ENCODE results near the gene SESTD1.

The SESTD1 gene

GRCh38 chr2:179265082-179265510 is 464 bp upstream of the SESTD1 start:
- H3K9ac ChIP-seq (ENCODE audit: low read length): peak overlapping the region; percentile 94
- no peak overlapping the region for H4K8ac ChIP-seq (ENCODE audit: low read length)

GRCh38 chr2:179263446-179264367 is 925 bp downstream of the SESTD1 start:
- Histone ChIP-seq H3K27me3 (ENCODE audit: control insufficient read depth in 1 of 2, insufficient read depth in 1 of 2, low read length in 2 of 2) (no peaks in the 10 kb centered on the region), H3K27ac (ENCODE audit: low read length, poor library complexity, severe bottlenecking) (no peak overlapping the region), H2AFZ (ENCODE audit: low read depth, low read length) (peak overlapping the region; percentile 88), H4K91ac (ENCODE audit: low read length) (peak overlapping the region; percentile 57), H2BK12ac (ENCODE audit: low read length in 2 of 2) (peak overlapping the region in 1 of 2 experiments; percentile 70), H2BK15ac (ENCODE audit: low read depth, poor library complexity, severe bottlenecking) (no peak overlapping the region), H2AK5ac (ENCODE audit: low read length, severe bottlenecking) (no peak overlapping the region), H3K9ac (ENCODE audit: low read length) (peak overlapping the region; percentile 94), H3K23ac (ENCODE audit: low read length in 2 of 2) (peak overlapping the region; percentile 24 to 67), H3K4ac (ENCODE audit: low read depth in 1 of 2, low read length in 2 of 2) (peak overlapping the region; percentile 57 to 79), H4K8ac (ENCODE audit: low read length) (peak overlapping the region; percentile 76), H3K4me3 (ENCODE audit: insufficient read depth in 1 of 2, low read depth in 1 of 2, low read length in 2 of 2) (peak overlapping the region; percentile 90 to 93), H3K36me3 (ENCODE audit: control insufficient read depth in 1 of 2, insufficient read depth in 2 of 2, low read depth in 1 of 2, low read length in 2 of 2) (no peaks in the 10 kb centered on the region), H3K14ac (ENCODE audit: low read length in 2 of 2) (peak overlapping the region; percentile 68 to 93), H3K9me3 (ENCODE audit: control insufficient read depth, low read length) (no peaks in the 10 kb centered on the region), H3K4me2 (ENCODE audit: low read length, poor library complexity, severe bottlenecking) (peak overlapping the region; percentile 90), H3K4me1 (ENCODE audit: control insufficient read depth, insufficient read depth, low read depth, low read length) (no peaks in the 10 kb centered on the region), H2BK5ac (ENCODE audit: low read depth, low read length, poor library complexity, severe bottlenecking) (peak overlapping the region; percentile 51), H3K18ac (ENCODE audit: low read depth in 1 of 2, low read length in 2 of 2) (peak overlapping the region; percentile 69 to 87), H2BK120ac (ENCODE audit: low read depth, low read length) (peak overlapping the region; percentile 87), H3K79me1 (replicated peaks; ENCODE audit: low read length, poor library complexity, severe bottlenecking) (no peaks in the 10 kb centered on the region)
- DNase-seq: peak; percentile 69
- under 1% methylated on average over 49 of the region's 62 CpGs for WGBS

More at GRCh38 chr2:179265082-179265510, 464 bp upstream of the SESTD1 start:
- H2BK12ac ChIP-seq (ENCODE audit: low read length in 2 of 2): peak overlapping the region in 1 of 2 experiments; percentile 6
- no peak overlapping the region for H3K23ac ChIP-seq (ENCODE audit: low read length in 2 of 2)
- peak; percentile 32 for DNase-seq
- H2AFZ ChIP-seq (ENCODE audit: low read depth, low read length): peak overlapping the region; percentile 54
- H3K36me3 ChIP-seq (ENCODE audit: control insufficient read depth in 1 of 2, insufficient read depth in 2 of 2, low read depth in 1 of 2, low read length in 2 of 2): no peaks in the 10 kb centered on the region
- H3K4me2 ChIP-seq (ENCODE audit: low read length, poor library complexity, severe bottlenecking): peak overlapping the region; percentile 84
- H3K27ac ChIP-seq (ENCODE audit: low read length, poor library complexity, severe bottlenecking): no peak overlapping the region
- no peak overlapping the region for H2BK120ac ChIP-seq (ENCODE audit: low read depth, low read length)
- H3K4ac ChIP-seq (ENCODE audit: low read depth in 1 of 2, low read length in 2 of 2): peak overlapping the region in 1 of 2 experiments; percentile 1
- no peaks in the 10 kb centered on the region for H3K27me3 ChIP-seq (ENCODE audit: control insufficient read depth in 1 of 2, insufficient read depth in 1 of 2, low read length in 2 of 2)
- H2AK5ac ChIP-seq (ENCODE audit: low read length, severe bottlenecking): no peak overlapping the region
- 65% methylated on average over 5 of the region's 5 CpGs for WGBS
- H3K4me3 ChIP-seq (ENCODE audit: insufficient read depth in 1 of 2, low read depth in 1 of 2, low read length in 2 of 2): peak overlapping the region; percentile 90 to 93
- peak overlapping the region; percentile 13 to 83 for H3K18ac ChIP-seq (ENCODE audit: low read depth in 1 of 2, low read length in 2 of 2)
- H3K9me3 ChIP-seq (ENCODE audit: control insufficient read depth, low read length): no peaks in the 10 kb centered on the region
- H4K91ac ChIP-seq (ENCODE audit: low read length): no peak overlapping the region
- no peak overlapping the region for H2BK15ac ChIP-seq (ENCODE audit: low read depth, poor library complexity, severe bottlenecking)
- H3K14ac ChIP-seq (ENCODE audit: low read length in 2 of 2): no peak overlapping the region
- H3K4me1 ChIP-seq (ENCODE audit: control insufficient read depth, insufficient read depth, low read depth, low read length): no peaks in the 10 kb centered on the region
- H3K79me1 ChIP-seq (replicated peaks; ENCODE audit: low read length, poor library complexity, severe bottlenecking): no peaks in the 10 kb centered on the region
- no peak overlapping the region for H2BK5ac ChIP-seq (ENCODE audit: low read depth, low read length, poor library complexity, severe bottlenecking)

DNA sequence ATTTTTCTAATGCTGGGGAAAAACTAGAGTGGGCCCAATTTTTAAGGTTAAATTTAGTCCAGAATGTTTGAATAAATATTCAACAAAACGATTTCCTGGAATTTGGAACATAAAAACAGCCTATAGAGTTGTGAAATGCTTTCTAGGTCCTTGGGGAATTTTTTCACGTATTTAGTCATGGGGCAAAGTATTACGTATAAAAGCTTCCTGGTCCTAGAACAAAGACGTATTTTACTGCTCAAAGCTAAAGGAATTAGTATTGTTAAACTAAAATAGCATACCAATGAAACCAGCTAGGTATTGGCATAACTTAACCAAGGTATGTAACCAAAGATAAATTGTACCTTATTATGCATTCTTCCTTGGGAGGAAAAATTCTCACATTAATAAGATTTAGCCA is 1.6 kb downstream of the SESTD1 start:
- H3K18ac ChIP-seq (ENCODE audit: low read depth in 1 of 2, low read length in 2 of 2): no peak overlapping the region
- no peak overlapping the region for H2BK15ac ChIP-seq (ENCODE audit: low read depth, poor library complexity, severe bottlenecking)
- H3K4ac ChIP-seq (ENCODE audit: low read depth in 1 of 2, low read length in 2 of 2): no peak overlapping the region
- H3K9ac ChIP-seq (ENCODE audit: low read length): peak overlapping the region; percentile 94
- peaks cover 2% of the 10 kb centered on the region for H3K79me1 ChIP-seq (replicated peaks; ENCODE audit: low read length, poor library complexity, severe bottlenecking)
- no peaks in the 10 kb centered on the region for H3K27me3 ChIP-seq (ENCODE audit: control insufficient read depth in 1 of 2, insufficient read depth in 1 of 2, low read length in 2 of 2)
- no peak overlapping the region for H3K23ac ChIP-seq (ENCODE audit: low read length in 2 of 2)
- H3K36me3 ChIP-seq (ENCODE audit: control insufficient read depth in 1 of 2, insufficient read depth in 2 of 2, low read depth in 1 of 2, low read length in 2 of 2): no peaks in the 10 kb centered on the region
- no peak overlapping the region for H2BK5ac ChIP-seq (ENCODE audit: low read depth, low read length, poor library complexity, severe bottlenecking)
- H2AFZ ChIP-seq (ENCODE audit: low read depth, low read length): no peak overlapping the region
- no peak overlapping the region for H2BK120ac ChIP-seq (ENCODE audit: low read depth, low read length)
- no peak overlapping the region for H3K27ac ChIP-seq (ENCODE audit: low read length, poor library complexity, severe bottlenecking)
- H3K9me3 ChIP-seq (ENCODE audit: control insufficient read depth, low read length): no peaks in the 10 kb centered on the region
- H3K4me2 ChIP-seq (ENCODE audit: low read length, poor library complexity, severe bottlenecking): peak overlapping the region; percentile 90
- peak; percentile 70 for DNase-seq
- no peak overlapping the region for H4K8ac ChIP-seq (ENCODE audit: low read length)
- no peaks in the 10 kb centered on the region for H3K4me1 ChIP-seq (ENCODE audit: control insufficient read depth, insufficient read depth, low read depth, low read length)
- peak overlapping the region in 1 of 2 experiments; percentile 90 for H3K4me3 ChIP-seq (ENCODE audit: insufficient read depth in 1 of 2, low read depth in 1 of 2, low read length in 2 of 2)
- H2BK12ac ChIP-seq (ENCODE audit: low read length in 2 of 2): no peak overlapping the region
- no peak overlapping the region for H2AK5ac ChIP-seq (ENCODE audit: low read length, severe bottlenecking)
- no CpG with 5 or more reads among the region's 4 CpGs for WGBS
- no peak overlapping the region for H3K14ac ChIP-seq (ENCODE audit: low read length in 2 of 2)
- no peak overlapping the region for H4K91ac ChIP-seq (ENCODE audit: low read length)

GRCh38 chr2:179262077-179262660 is 2.5 kb downstream of the SESTD1 start:
- WGBS: no CpG with 5 or more reads among the region's 3 CpGs
- Histone ChIP-seq H3K27ac (ENCODE audit: low read length, poor library complexity, severe bottlenecking) (no peak overlapping the region), H3K18ac (ENCODE audit: low read depth in 1 of 2, low read length in 2 of 2) (no peak overlapping the region), H2BK5ac (ENCODE audit: low read depth, low read length, poor library complexity, severe bottlenecking) (no peak overlapping the region), H3K23ac (ENCODE audit: low read length in 2 of 2) (no peak overlapping the region), H3K4me2 (ENCODE audit: low read length, poor library complexity, severe bottlenecking) (no peak overlapping the region), H2BK120ac (ENCODE audit: low read depth, low read length) (no peak overlapping the region), H3K79me1 (replicated peaks; ENCODE audit: low read length, poor library complexity, severe bottlenecking) (peaks cover 2% of the 10 kb centered on the region), H3K9ac (ENCODE audit: low read length) (peak overlapping the region; percentile 94), H3K4ac (ENCODE audit: low read depth in 1 of 2, low read length in 2 of 2) (no peak overlapping the region), H4K91ac (ENCODE audit: low read length) (no peak overlapping the region), H2AK5ac (ENCODE audit: low read length, severe bottlenecking) (no peak overlapping the region), H3K4me3 (ENCODE audit: insufficient read depth in 1 of 2, low read depth in 1 of 2, low read length in 2 of 2) (peak overlapping the region in 1 of 2 experiments; percentile 90), H3K14ac (ENCODE audit: low read length in 2 of 2) (no peak overlapping the region), H2BK15ac (ENCODE audit: low read depth, poor library complexity, severe bottlenecking) (no peak overlapping the region), H3K27me3 (ENCODE audit: control insufficient read depth in 1 of 2, insufficient read depth in 1 of 2, low read length in 2 of 2) (no peaks in the 10 kb centered on the region), H4K8ac (ENCODE audit: low read length) (no peak overlapping the region), H3K9me3 (ENCODE audit: control insufficient read depth, low read length) (no peaks in the 10 kb centered on the region), H3K36me3 (ENCODE audit: control insufficient read depth in 1 of 2, insufficient read depth in 2 of 2, low read depth in 1 of 2, low read length in 2 of 2) (no peaks in the 10 kb centered on the region), H3K4me1 (ENCODE audit: control insufficient read depth, insufficient read depth, low read depth, low read length) (no peaks in the 10 kb centered on the region), H2AFZ (ENCODE audit: low read depth, low read length) (no peak overlapping the region), H2BK12ac (ENCODE audit: low read length in 2 of 2) (no peak overlapping the region)
- no peak for DNase-seq
